A673 (cell line): Measurements from ENCODE around the gene SERTAD2. TPM values are rescaled to one million over a fixed set of nuclear protein-coding genes. Genes with fewer than 3 reads are reported as not detected.

Experiments
- BruUV-seq: library from RNA; stranded (reverse); fragments of 400-500 nt; replicated peaks from 2 replicates; lab custom pipeline; 2021; lab: Mats Ljungman, UMichigan
- CTCF ChIA-PET: fragments of 300-600 bp; sonication (Branson Sonifier 250); formaldehyde crosslinking; loops from one replicate; lab custom pipeline; 2022; ENCODE audit warnings: antibody characterized with exemption; lab: Charles Lee
- POLR2A ChIA-PET: fragments of 300-600 bp; sonication (Branson Sonifier 250); formaldehyde crosslinking; loops from one replicate; lab custom pipeline; 2022; ENCODE audit warnings: antibody characterized with exemption; ENCODE audit not compliant: low non-redundant PET; lab: Charles Lee
- DNase-seq: peaks from one replicate; pipeline ENCODE4 v3.0.0-alpha.2; 2015; ENCODE audit warnings: low spot score
- H3K27ac ChIP-seq: fragments of 200-600 bp; sonication (generic); 2 replicates; pipeline ENCODE4 v1.5.1; 2016; ENCODE audit warnings: mixed run types, low read depth, mild to moderate bottlenecking, mixed read lengths, antibody characterized with exemption, low read length; ENCODE audit not compliant: poor library complexity, severe bottlenecking
- H3K27me3 ChIP-seq: fragments of 200-600 bp; sonication (generic); replicated peaks from 2 replicates; pipeline ENCODE4 v1.6.1; 2017; ENCODE audit warnings: mixed run types, low read depth, mild to moderate bottlenecking, mixed read lengths, antibody characterized with exemption, low read length; ENCODE audit not compliant: insufficient read depth, poor library complexity
- H3K36me3 ChIP-seq: fragments of 200-600 bp; sonication (generic); 2 replicates; pipeline ENCODE4 v1.6.1; 2016; ENCODE audit warnings: mixed run types, mild to moderate bottlenecking, mixed read lengths, antibody characterized with exemption, low read length; ENCODE audit not compliant: insufficient read depth, poor library complexity, severe bottlenecking
- H3K4me1 ChIP-seq: fragments of 200-600 bp; sonication (generic); 2 replicates; pipeline ENCODE4 v1.6.1; 2017; ENCODE audit warnings: mixed run types, mild to moderate bottlenecking, mixed read lengths, antibody characterized with exemption, low read length; ENCODE audit not compliant: insufficient read depth, poor library complexity, severe bottlenecking
- H3K4me3 ChIP-seq: fragments of 200-600 bp; sonication (generic); 2 replicates; pipeline ENCODE4 v1.5.1; 2016; ENCODE audit warnings: low read depth, mixed run types, mild to moderate bottlenecking, mixed read lengths, low read length; ENCODE audit not compliant: poor library complexity, severe bottlenecking
- H3K9me3 ChIP-seq: fragments of 200-600 bp; sonication (generic); 2 replicates; pipeline ENCODE4 v1.6.1; 2016; ENCODE audit warnings: mixed run types, low read depth, mild to moderate bottlenecking, mixed read lengths, antibody characterized with exemption, low read length; ENCODE audit not compliant: poor library complexity, severe bottlenecking
- EZH2 ChIP-seq: fragments of 200-600 bp; sonication (generic); IDR thresholded peaks from 2 replicates; pipeline ENCODE4 v1.6.1; 2017; ENCODE audit warnings: borderline replicate concordance, low read depth, mild to moderate bottlenecking, mixed read lengths, antibody characterized with exemption, low read length; ENCODE audit not compliant: poor library complexity, severe bottlenecking
- intact Hi-C: fragments of 100-400 bp; cut with micrococcal nuclease; formaldehyde crosslinking; loops from one replicate; pipeline ENCODE4 v1.10.0; 2022; ENCODE audit not compliant: unreplicated experiment
- total RNA-seq: library from RNA; stranded (reverse); gene quantifications from 2 replicates; pipeline ENCODE4 v1.2.3, GENCODE V29; 2021
- TF ChIP-seq, protein P1 (sequence below): fragments of 300-800, 200-600 bp; sonication (generic); conservative IDR thresholded peaks from 2 replicates; pipeline ENCODE4 v1.5.1; 2017; ENCODE audit warnings: low read depth, mild to moderate bottlenecking, antibody characterized with exemption, low read length, moderate library complexity, mixed read lengths

SERTAD2 gene
- total RNA-seq, 1 experiment from 2014 or later = 22.2 TPM

DNA sequence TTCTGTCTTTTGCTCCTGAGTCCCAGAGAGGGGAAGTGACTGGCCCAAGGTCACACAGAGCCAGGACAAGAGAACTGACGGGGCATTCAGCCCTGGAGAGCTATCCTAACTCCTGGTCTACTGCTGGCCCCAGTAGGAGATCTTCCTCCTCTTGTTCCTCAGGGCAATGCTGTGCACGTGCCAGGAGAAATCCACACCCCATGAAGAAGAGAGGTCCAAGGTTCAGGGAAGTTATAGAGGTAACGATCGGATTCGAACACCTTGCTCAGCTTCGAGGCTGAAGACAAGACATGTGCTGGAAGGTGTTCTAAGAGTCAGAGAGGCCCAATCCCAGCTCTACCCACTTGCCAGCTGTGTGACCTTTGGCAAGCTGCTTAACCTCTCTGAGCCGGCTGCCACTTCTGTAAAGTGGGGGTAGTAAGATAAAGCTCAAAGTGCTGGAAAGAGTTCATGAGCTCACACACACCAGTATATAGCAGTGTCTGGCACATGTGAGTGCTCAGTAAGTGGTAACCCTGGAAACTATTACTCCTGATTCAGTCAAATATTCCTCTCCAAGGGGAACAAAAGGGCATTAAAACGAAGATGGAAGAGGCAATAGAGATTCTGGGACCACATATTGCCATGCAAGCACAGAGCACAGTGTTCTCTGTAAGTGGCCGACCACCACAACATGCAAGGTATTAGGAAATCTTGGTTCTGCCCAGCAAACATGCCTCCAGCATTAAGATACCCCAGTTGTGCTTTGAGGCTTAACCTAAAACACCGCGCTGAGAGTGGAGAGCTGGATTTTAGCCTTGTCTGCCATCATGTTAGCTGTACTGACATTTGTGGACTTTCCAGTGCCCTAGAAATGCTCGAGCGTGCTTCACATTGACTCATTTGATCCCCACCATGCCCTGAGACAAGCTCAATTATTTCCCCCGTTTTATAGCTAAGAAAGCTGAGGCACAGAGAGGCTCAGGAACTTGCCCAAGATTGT is 25.6 kb downstream of the SERTAD2 start:
- Histone ChIP-seq H3K27ac (no peak overlapping the region), H3K9me3 (no peaks in the 10 kb centered on the region), H3K4me3 (no peak overlapping the region), H3K36me3 (no peaks in the 10 kb centered on the region), H3K27me3 (no peaks in the 10 kb centered on the region), H3K4me1 (peaks cover 2% of the 10 kb centered on the region)
- BruUV-seq = no TSS peak
- TF ChIP-seq EZH2 = no peak
- TF ChIP-seq, protein P1, sequence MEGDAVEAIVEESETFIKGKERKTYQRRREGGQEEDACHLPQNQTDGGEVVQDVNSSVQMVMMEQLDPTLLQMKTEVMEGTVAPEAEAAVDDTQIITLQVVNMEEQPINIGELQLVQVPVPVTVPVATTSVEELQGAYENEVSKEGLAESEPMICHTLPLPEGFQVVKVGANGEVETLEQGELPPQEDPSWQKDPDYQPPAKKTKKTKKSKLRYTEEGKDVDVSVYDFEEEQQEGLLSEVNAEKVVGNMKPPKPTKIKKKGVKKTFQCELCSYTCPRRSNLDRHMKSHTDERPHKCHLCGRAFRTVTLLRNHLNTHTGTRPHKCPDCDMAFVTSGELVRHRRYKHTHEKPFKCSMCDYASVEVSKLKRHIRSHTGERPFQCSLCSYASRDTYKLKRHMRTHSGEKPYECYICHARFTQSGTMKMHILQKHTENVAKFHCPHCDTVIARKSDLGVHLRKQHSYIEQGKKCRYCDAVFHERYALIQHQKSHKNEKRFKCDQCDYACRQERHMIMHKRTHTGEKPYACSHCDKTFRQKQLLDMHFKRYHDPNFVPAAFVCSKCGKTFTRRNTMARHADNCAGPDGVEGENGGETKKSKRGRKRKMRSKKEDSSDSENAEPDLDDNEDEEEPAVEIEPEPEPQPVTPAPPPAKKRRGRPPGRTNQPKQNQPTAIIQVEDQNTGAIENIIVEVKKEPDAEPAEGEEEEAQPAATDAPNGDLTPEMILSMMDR = no peak
- intact Hi-C loops = no loop called here
- POLR2A ChIA-PET = interaction anchor here (0.6 kb wide), 1 partner anchor 78 kb away, joined by 3 read pairs; no protein-coding TSS in a partner anchor
- DNase-seq = no peak
- CTCF ChIA-PET = interaction anchor here (0.5 kb wide), 1 partner anchor 12 kb away, joined by 4 read pairs; no protein-coding TSS in a partner anchor

DNA sequence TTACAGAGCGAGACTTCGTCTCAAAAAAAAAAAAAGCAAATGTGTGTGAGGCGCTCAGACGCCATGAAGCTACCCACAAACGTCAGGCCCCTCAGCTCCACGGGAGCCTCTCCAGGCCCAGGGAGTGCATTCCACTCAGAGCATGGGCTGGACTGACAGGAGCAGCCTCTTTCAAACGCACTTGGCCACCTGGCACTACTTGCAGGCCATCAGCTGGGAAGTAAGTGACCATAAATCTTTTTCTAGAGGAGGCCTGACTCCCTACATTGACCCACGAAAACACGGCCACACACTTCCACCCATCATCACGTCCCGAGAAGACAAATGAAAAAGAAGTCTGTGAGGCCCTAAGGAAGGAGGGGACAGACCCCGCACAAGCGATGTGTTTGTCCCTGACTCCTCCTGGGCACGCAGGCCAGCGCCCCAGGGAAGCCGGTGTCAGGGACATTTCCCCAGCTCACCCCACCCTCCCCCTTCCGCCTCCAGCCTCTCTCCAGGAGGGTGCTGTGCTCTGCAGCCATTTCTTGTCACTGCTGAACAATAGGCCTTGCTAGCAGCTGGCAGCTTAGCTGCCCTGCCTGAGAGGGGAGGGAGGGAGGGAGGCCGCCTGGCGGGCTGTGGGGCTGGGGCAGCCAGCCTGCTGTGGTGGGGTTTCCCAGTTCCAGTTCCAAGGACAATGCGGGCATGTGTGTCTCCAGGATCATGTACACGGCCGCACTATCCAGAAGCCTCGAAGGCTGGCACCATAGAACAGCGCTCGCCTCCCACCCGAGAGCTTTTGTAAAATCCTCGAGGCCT is 26.6 kb downstream of the SERTAD2 start:
- TF ChIP-seq, protein P1 = no peak
- no peak for TF ChIP-seq EZH2
- intact Hi-C loops = no loop called here
- Histone ChIP-seq H3K4me1 (no peaks in the 10 kb centered on the region), H3K27me3 (no peaks in the 10 kb centered on the region), H3K27ac (no peak overlapping the region), H3K9me3 (no peaks in the 10 kb centered on the region), H3K4me3 (no peak overlapping the region), H3K36me3 (no peaks in the 10 kb centered on the region)
- DNase-seq = peak; percentile 21
- no TSS peak for BruUV-seq
- POLR2A ChIA-PET = interaction anchor here (0.6 kb wide), 1 partner anchor 77 kb away, joined by 3 read pairs; no protein-coding TSS in a partner anchor
- CTCF ChIA-PET = no interaction called here

DNA sequence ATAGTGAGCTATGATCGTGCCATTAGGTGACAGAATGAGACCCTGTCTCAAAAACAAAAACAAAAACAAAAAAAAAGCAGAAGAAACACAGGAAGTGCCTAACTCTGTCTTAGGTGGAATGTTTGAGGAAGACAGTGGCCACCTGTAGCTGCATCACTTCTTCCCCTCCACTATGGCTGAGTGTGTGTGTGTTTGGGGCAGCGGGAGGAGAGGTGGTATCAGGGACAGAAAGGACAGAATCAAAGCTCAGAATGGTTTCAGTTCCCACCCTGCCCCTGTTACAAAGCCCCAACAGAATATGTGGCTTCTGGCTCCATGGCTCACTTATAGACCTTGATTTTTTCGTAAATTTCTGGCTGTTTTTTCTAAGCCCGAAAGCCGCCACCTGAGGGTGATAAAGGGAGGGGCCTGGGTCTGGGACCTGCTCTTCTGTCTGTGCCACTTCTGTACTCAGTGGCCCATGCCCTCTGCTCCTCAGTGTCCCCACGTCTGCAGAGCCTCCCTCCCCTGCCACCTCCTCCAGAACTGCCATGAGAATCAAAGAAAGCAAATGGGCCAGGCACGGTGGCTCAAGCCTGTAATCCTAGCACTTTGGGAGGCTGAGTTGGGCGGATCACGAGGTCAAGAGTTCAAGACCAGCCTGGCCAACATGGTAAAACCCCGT is 27.4 kb downstream of the SERTAD2 start:
- intact Hi-C loops = no loop called here
- Histone ChIP-seq H3K36me3 (no peaks in the 10 kb centered on the region), H3K4me1 (no peaks in the 10 kb centered on the region), H3K4me3 (no peak overlapping the region), H3K27ac (no peak overlapping the region), H3K27me3 (no peaks in the 10 kb centered on the region), H3K9me3 (no peaks in the 10 kb centered on the region)
- CTCF ChIA-PET = no interaction called here
- POLR2A ChIA-PET = no interaction called here
- DNase-seq = no peak
- BruUV-seq = no TSS peak
- TF ChIP-seq, protein P1 = no peak
- TF ChIP-seq EZH2 = no peak
